ENCODE results near the gene TCF4.

The TCF4 gene

DNA sequence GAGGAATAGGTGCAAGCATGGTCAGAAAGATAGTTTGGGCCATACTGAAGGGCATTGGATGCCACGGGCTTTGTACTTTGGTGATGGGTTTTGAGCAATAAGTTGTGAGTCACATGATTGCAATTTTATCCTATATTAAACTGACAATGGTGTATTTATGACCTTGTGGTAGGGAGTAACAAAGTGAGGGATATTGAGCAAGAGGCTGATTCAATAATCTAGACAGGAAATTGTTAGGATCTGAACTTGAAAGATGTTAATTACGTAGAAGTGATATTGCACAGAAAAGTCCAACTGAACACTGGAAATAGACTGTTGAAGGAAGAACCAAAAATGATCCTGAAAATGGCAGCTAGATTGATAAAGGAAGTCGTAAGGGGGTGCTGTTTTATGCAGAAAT lies 46.6 kb upstream of the TCF4 start:
- Histone ChIP-seq H3K9me2 (replicated peaks; ENCODE audit: insufficient read depth, low read length) (no peaks in the 10 kb centered on the region), H3K4me1 (ENCODE audit: low read length) (no peaks in the 10 kb centered on the region), H3K27ac (ENCODE audit: low read length) (no peak overlapping the region), H3K9me3 (replicated peaks; ENCODE audit: insufficient read depth, low read length) (no peaks in the 10 kb centered on the region), H3K36me3 (replicated peaks; ENCODE audit: insufficient read depth, low read length) (no peaks in the 10 kb centered on the region), H3K4me3 (ENCODE audit: low read length) (no peak overlapping the region), H3K9ac (ENCODE audit: low read length) (no peak overlapping the region), H4K20me1 (ENCODE audit: insufficient read depth, low read length) (no peaks in the 10 kb centered on the region), H2AFZ (ENCODE audit: low read length) (0 out of 2 replicates have a peak overlapping the region, but pooled peaks have one; percentile 12), H3K79me2 (ENCODE audit: low read length) (no peaks in the 10 kb centered on the region), H3F3A (ENCODE audit: insufficient read depth, low read length) (no peaks in the 10 kb centered on the region), H3K27me3 (replicated peaks; ENCODE audit: insufficient read depth, low read length) (no peaks in the 10 kb centered on the region), H3K4me2 (ENCODE audit: low read depth, low read length) (no peak overlapping the region)
- DNase-seq, result no peak
- TF ChIP-seq, protein P1, sequence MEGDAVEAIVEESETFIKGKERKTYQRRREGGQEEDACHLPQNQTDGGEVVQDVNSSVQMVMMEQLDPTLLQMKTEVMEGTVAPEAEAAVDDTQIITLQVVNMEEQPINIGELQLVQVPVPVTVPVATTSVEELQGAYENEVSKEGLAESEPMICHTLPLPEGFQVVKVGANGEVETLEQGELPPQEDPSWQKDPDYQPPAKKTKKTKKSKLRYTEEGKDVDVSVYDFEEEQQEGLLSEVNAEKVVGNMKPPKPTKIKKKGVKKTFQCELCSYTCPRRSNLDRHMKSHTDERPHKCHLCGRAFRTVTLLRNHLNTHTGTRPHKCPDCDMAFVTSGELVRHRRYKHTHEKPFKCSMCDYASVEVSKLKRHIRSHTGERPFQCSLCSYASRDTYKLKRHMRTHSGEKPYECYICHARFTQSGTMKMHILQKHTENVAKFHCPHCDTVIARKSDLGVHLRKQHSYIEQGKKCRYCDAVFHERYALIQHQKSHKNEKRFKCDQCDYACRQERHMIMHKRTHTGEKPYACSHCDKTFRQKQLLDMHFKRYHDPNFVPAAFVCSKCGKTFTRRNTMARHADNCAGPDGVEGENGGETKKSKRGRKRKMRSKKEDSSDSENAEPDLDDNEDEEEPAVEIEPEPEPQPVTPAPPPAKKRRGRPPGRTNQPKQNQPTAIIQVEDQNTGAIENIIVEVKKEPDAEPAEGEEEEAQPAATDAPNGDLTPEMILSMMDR (IDR thresholded peaks at IDR 0.05; ENCODE audit: low read length), result no peak
- no peak for TF ChIP-seq EZH2 (optimal IDR thresholded peaks at IDR 0.05; ENCODE audit: low read depth, low read length)
- no peak for TF ChIP-seq EZH2phosphoT487 (IDR thresholded peaks at IDR 0.05; ENCODE audit: low read length)

DNA sequence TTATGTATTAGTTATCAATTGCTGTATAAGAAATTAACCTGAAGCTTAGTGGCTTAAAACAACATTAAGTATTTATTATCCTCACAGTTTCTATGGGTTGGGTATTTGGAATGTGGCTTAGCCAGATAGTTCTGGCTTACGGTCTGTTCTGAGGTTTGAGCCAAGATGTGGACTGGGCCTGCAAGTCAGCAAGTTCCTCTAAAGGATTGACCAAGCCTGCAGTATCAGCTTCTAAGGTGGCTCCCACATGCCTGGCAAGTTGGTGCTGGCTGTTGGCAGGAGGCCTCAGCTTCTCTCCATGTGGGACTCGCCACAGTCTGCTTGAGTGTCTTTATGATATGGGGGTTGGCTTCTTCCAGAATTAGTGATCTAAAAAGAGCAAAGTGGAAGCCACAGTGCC lies 45.0 kb upstream of the TCF4 start:
- Histone ChIP-seq H3K27me3 (replicated peaks; ENCODE audit: insufficient read depth, low read length) (no peaks in the 10 kb centered on the region), H3K36me3 (replicated peaks; ENCODE audit: insufficient read depth, low read length) (no peaks in the 10 kb centered on the region), H3F3A (ENCODE audit: insufficient read depth, low read length) (no peaks in the 10 kb centered on the region), H4K20me1 (ENCODE audit: insufficient read depth, low read length) (no peaks in the 10 kb centered on the region), H3K27ac (ENCODE audit: low read length) (no peak overlapping the region), H2AFZ (ENCODE audit: low read length) (no peak overlapping the region), H3K9me3 (replicated peaks; ENCODE audit: insufficient read depth, low read length) (no peaks in the 10 kb centered on the region), H3K4me3 (ENCODE audit: low read length) (no peak overlapping the region), H3K4me2 (ENCODE audit: low read depth, low read length) (no peak overlapping the region), H3K9ac (ENCODE audit: low read length) (no peak overlapping the region), H3K4me1 (ENCODE audit: low read length) (no peaks in the 10 kb centered on the region), H3K79me2 (ENCODE audit: low read length) (no peaks in the 10 kb centered on the region), H3K9me2 (replicated peaks; ENCODE audit: insufficient read depth, low read length) (no peaks in the 10 kb centered on the region)
- no peak for DNase-seq
- TF ChIP-seq EZH2 (optimal IDR thresholded peaks at IDR 0.05; ENCODE audit: low read depth, low read length) (no peak), EZH2phosphoT487 (IDR thresholded peaks at IDR 0.05; ENCODE audit: low read length) (no peak)
- TF ChIP-seq, protein P1 (IDR thresholded peaks at IDR 0.05; ENCODE audit: low read length), result no peak

DNA sequence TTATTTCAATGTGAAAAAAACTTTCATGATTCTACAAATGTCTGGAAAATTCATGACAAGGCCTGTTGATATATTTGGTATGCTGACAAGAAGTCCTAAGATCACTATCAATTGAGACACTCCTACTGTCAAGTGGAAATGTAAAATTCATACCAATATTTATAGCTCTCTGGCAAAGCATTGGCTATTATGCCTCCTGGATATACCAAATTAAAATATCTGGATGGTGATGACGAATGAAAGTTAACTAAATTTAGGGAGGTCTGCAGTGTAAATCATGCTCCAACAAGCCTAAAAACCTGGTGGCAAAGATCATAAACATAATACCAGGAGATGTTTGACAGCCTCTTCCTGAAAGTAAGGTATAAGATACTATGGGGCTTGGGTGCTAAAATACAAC lies 41.1 kb upstream of the TCF4 start:
- no peaks in the 10 kb centered on the region for H3K27me3 ChIP-seq (replicated peaks; ENCODE audit: insufficient read depth, low read length)
- TF ChIP-seq, protein P1 (IDR thresholded peaks at IDR 0.05; ENCODE audit: low read length), result no peak

More for the DNA sequence above, 41.1 kb upstream of the TCF4 start:
- Histone ChIP-seq H3K4me3 (ENCODE audit: low read length) (no peak overlapping the region), H3K9me3 (replicated peaks; ENCODE audit: insufficient read depth, low read length) (no peaks in the 10 kb centered on the region), H3F3A (ENCODE audit: insufficient read depth, low read length) (no peaks in the 10 kb centered on the region), H4K20me1 (ENCODE audit: insufficient read depth, low read length) (no peaks in the 10 kb centered on the region), H3K9me2 (replicated peaks; ENCODE audit: insufficient read depth, low read length) (no peaks in the 10 kb centered on the region), H2AFZ (ENCODE audit: low read length) (no peak overlapping the region), H3K36me3 (replicated peaks; ENCODE audit: insufficient read depth, low read length) (no peaks in the 10 kb centered on the region), H3K9ac (ENCODE audit: low read length) (no peak overlapping the region), H3K79me2 (ENCODE audit: low read length) (no peaks in the 10 kb centered on the region), H3K4me2 (ENCODE audit: low read depth, low read length) (no peak overlapping the region), H3K27ac (ENCODE audit: low read length) (no peak overlapping the region), H3K4me1 (ENCODE audit: low read length) (no peaks in the 10 kb centered on the region)
- no peak for DNase-seq
